ENCODE results near the gene PHF10. TPM values are rescaled to one million over a fixed set of nuclear protein-coding genes. Genes with fewer than 3 reads are reported as not detected.

The PHF10 gene
- total RNA-seq, 2 experiments from 2014 or later = 79.1 to 79.7 TPM

DNA sequence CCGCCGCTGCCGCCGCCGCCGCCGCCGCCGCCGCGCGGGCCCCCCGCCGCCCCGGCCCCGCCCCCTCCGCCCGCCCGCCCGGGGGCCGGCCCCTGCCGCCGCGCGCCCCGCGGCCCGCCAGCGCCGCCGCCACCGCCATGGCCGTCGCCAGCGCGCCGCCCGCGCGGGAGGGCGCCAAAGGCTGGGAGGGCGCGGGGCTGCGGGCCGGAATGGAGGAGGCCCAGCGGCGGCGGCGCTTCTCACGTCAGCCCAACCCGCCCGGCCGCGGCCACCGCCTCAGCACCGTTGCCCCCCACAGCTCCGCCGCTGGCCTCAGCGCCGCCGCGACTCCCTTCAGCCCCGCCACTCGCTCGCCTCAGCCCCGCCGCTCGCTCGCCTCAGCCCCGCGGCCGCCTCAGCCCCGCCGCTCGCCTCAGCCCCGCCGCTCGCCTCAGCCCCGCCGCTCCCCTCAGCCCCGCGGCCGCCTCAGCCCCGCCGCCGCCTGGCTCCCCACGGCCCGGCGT, 258 bp downstream of the PHF10 start:
- Mint-ChIP-seq H3K4me1 (ENCODE audit: low read depth) (peaks cover 49% of the 10 kb centered on the region), H3K4me3 (peak overlapping the region; percentile 67), H3K9me3 (no peaks in the 10 kb centered on the region), H3K36me3 (ENCODE audit: low read depth) (peaks cover 26% of the 10 kb centered on the region), H3K27ac (peak overlapping the region; percentile 78), H3K27me3 (no peaks in the 10 kb centered on the region)
- peak; percentile 29 for DNase-seq
- intact Hi-C loops (cut with micrococcal nuclease) = loop anchor here (2.0 kb wide), 1 partner anchor 21 kb away; the partner anchor contains the start of genes C6orf120 and WDR27
- ChIA-PET CTCF (interaction anchor here (2.6 kb wide), 1 partner anchor 22 kb away, joined by 14 read pairs; the partner anchor contains the start of genes C6orf120 and WDR27), POLR2A (interaction anchor here (0.6 to 7.8 kb wide), 10 partner anchors 10 to 829 kb away, joined by 3 to 95 read pairs (median 8); partner anchors contain the start of genes C6orf120, DYNLT2, ERMARD and WDR27)
- ATAC-seq = peak; percentile 41
- TF ChIP-seq, protein P1, sequence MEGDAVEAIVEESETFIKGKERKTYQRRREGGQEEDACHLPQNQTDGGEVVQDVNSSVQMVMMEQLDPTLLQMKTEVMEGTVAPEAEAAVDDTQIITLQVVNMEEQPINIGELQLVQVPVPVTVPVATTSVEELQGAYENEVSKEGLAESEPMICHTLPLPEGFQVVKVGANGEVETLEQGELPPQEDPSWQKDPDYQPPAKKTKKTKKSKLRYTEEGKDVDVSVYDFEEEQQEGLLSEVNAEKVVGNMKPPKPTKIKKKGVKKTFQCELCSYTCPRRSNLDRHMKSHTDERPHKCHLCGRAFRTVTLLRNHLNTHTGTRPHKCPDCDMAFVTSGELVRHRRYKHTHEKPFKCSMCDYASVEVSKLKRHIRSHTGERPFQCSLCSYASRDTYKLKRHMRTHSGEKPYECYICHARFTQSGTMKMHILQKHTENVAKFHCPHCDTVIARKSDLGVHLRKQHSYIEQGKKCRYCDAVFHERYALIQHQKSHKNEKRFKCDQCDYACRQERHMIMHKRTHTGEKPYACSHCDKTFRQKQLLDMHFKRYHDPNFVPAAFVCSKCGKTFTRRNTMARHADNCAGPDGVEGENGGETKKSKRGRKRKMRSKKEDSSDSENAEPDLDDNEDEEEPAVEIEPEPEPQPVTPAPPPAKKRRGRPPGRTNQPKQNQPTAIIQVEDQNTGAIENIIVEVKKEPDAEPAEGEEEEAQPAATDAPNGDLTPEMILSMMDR (IDR thresholded peaks at IDR 0.05) = no peak

DNA sequence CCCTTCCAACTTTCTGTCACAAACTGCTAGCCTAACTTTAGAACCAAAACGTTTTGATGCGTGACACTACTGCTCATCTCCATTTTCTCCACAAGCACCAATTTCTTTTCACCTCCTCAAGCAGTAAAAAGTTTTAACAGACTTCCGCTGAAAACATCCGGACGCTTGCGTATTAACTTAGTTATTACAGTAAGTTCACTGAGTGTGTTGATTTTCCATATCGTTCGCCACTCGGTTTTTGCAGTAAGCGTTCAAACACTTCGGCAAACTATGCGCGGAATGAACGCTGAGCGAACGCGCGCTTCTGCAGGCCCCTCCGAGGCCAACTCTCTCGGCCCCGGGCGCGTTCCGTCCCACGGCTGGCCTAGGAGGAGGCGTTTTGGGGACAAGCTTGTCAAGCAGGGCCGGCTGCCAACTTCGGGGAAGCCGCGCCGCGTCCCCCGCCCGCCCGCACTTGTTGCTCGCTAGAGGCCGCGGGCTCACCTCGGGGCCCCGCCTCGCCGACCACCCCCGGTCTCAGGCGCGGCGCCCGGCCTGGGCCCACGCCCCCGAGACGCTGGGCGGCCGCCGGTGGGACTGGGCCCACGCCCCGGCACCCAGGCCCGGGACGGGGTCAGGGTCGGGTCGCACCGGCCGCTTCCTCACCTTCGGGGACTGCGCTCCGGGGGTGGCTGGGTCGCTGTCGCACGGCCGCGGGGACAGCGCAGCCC, 945 bp downstream of the PHF10 start:
- peak; percentile 47 for ATAC-seq
- peak; percentile 73 for DNase-seq
- peaks cover 51% of the 10 kb centered on the region for H3K4me1 Mint-ChIP-seq (ENCODE audit: low read depth)
- TF ChIP-seq, protein P1 (IDR thresholded peaks at IDR 0.05) = no peak
- H3K36me3 Mint-ChIP-seq (ENCODE audit: low read depth) = peaks cover 29% of the 10 kb centered on the region
- no peaks in the 10 kb centered on the region for H3K27me3 Mint-ChIP-seq
- no peaks in the 10 kb centered on the region for H3K9me3 Mint-ChIP-seq
- ChIA-PET POLR2A (interaction anchor here (0.6 to 7.8 kb wide), 10 partner anchors 8 to 829 kb away, joined by 3 to 95 read pairs (median 8); partner anchors contain the start of genes C6orf120, DYNLT2, ERMARD and WDR27), CTCF (interaction anchor here (1.9 to 6.3 kb wide), 3 partner anchors 14 to 26 kb away, joined by 6 to 34 read pairs (median 14); partner anchors contain the start of genes C6orf120 and WDR27)
- peak overlapping the region; percentile 97 for H3K27ac Mint-ChIP-seq
- peak overlapping the region; percentile 94 for H3K4me3 Mint-ChIP-seq
- intact Hi-C loops (cut with micrococcal nuclease) = loop anchor here (2.0 kb wide), 1 partner anchor 21 kb away; the partner anchor contains the start of genes C6orf120 and WDR27

DNA sequence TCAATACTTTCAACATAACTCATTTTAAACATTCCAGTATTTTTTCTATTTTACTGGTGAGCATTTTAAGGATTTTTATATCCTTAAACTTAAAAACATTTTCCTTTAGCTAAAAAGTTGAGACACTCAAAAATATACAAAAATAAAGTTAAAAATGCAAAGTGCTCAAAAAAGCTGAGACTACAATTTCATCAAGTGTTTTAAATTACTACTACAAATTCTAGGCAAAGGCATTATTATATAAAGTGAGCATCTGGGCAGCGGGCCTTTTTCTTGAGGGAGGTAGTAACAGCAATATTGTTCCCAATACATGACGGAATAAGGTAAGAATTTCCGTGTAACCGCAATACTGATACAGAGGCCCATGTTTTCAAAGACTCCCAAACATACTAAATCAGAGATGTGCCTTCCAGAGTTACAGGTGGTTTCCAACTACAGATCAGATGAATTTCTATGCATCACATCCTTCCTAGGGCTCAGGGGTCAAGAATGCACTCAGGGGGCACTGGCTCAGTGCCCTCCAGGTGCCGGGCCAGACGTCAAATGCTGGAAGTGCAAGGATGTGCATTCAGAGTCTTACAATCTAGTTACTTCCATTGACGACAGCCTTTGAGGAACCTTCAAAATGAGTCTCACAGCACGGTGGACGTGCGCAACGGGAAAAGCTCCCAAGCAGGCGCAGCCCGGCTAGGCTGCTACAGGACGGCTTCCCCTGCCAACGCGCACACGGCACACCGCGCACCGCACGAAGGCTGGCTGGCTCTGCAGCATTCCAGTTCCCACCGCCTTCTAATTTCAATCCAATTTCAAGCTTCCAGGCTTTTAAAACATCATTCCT, 1.7 kb downstream of the PHF10 start:
- ChIA-PET CTCF (interaction anchor here (0.9 to 6.3 kb wide), 5 partner anchors 14 to 29 kb away, joined by 4 to 34 read pairs (median 6); partner anchors contain the start of genes C6orf120, DYNLT2, ERMARD and WDR27), POLR2A (interaction anchor here (1.2 to 7.8 kb wide), 6 partner anchors 8 to 30 kb away, joined by 3 to 95 read pairs (median 22); partner anchors contain the start of genes C6orf120, DYNLT2, ERMARD and WDR27)
- DNase-seq (peak; percentile 57), ATAC-seq (peak; percentile 31)
- H3K4me3 Mint-ChIP-seq = peak overlapping the region; percentile 94
- H3K27ac Mint-ChIP-seq = peak overlapping the region; percentile 97
- H3K9me3 Mint-ChIP-seq = no peaks in the 10 kb centered on the region
- intact Hi-C loops (cut with micrococcal nuclease) = loop anchor here (2.0 kb wide), 1 partner anchor 20 kb away; the partner anchor contains the start of genes C6orf120 and WDR27
- H3K27me3 Mint-ChIP-seq = no peaks in the 10 kb centered on the region
- TF ChIP-seq, protein P1 (IDR thresholded peaks at IDR 0.05) = no peak
- peaks cover 46% of the 10 kb centered on the region for H3K4me1 Mint-ChIP-seq (ENCODE audit: low read depth)
- H3K36me3 Mint-ChIP-seq (ENCODE audit: low read depth) = peaks cover 29% of the 10 kb centered on the region

DNA sequence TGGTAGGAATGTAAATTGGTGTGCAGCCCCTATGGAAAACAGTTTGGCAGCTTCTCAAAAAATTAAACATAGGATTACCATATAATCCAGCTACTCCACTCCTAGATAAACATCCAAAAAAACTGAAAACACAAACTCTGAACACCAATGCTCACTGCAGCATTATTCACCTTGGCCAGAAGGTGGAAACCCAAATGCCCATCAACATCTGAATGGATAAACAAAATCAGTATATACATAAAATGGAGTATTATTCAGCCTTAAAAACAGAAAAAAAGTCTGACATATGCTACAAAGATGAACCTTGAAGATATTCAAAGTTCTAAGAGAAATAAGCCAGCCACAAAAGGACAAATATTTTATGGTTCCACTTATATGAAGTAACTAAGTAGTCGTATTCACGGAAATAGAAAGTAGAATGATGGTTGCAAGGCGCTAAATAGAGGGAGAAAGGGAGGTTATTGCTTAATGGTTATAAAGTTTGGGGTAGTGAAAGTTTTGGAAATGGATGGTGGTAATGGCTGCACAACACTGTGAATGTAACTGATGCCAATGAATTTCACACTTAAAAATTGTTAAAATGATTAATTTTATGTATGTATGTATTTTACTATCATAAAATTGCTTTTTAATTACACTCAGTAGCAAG, 4.0 kb downstream of the PHF10 start:
- Mint-ChIP-seq H3K4me3 (no peak overlapping the region), H3K27me3 (no peaks in the 10 kb centered on the region), H3K36me3 (ENCODE audit: low read depth) (peaks cover 40% of the 10 kb centered on the region), H3K9me3 (no peaks in the 10 kb centered on the region), H3K4me1 (ENCODE audit: low read depth) (peaks cover 33% of the 10 kb centered on the region), H3K27ac (peak overlapping the region; percentile 62)
- ChIA-PET CTCF (interaction anchor here (0.7 to 6.3 kb wide), 3 partner anchors 11 to 19 kb away, joined by 3 to 34 read pairs (median 17); partner anchors contain the start of genes C6orf120 and WDR27), POLR2A (interaction anchor here (0.9 to 1.4 kb wide), 3 partner anchors 13 to 32 kb away, joined by 3 to 4 read pairs (median 4); partner anchors contain the start of genes C6orf120 and WDR27)
- TF ChIP-seq, protein P1 (IDR thresholded peaks at IDR 0.05) = no peak
- intact Hi-C loops (cut with micrococcal nuclease) = no loop called here
- ATAC-seq (no peak), DNase-seq (no peak)
